WTC11 (cell line): ENCODE results near the gene BMP6. TPM values are rescaled to one million over a fixed set of nuclear protein-coding genes. Genes with fewer than 3 reads are reported as not detected.

Source experiments
- ATAC-seq: fragments of 200-7000 bp; cut with Tn5 transposase; 2 replicates; pipeline ENCODE4 v1.10.0; 2021; ENCODE audit warnings: mild to moderate bottlenecking, moderate library complexity
- CTCF ChIA-PET: fragments of 300-600 bp; sonication (Branson Sonifier 250); formaldehyde crosslinking; loops from one replicate; lab custom pipeline; 2021; ENCODE audit warnings: antibody characterized with exemption; lab: Charles Lee
- POLR2A ChIA-PET: fragments of 350-600 bp; sonication (Branson Sonifier 250); formaldehyde crosslinking; loops from one replicate; lab custom pipeline; 2021; ENCODE audit warnings: antibody characterized with exemption; lab: Charles Lee
- DNase-seq: peaks from one replicate; pipeline ENCODE4 v3.0.0; 2021; ENCODE audit warnings: low spot score
- H3K27ac Mint-ChIP-seq: 2 replicates; pipeline ENCODE4 v1.8.0; 2021; ENCODE audit warnings: mixed read lengths
- H3K27me3 Mint-ChIP-seq: 2 replicates; pipeline ENCODE4 v1.8.0; 2021; ENCODE audit warnings: low read depth, mild to moderate bottlenecking, moderate library complexity, mixed read lengths
- H3K36me3 Mint-ChIP-seq: 2 replicates; pipeline ENCODE4 v1.8.0; 2021; ENCODE audit warnings: mixed read lengths
- H3K4me1 Mint-ChIP-seq: 2 replicates; pipeline ENCODE4 v1.8.0; 2022; ENCODE audit warnings: mixed read lengths
- H3K4me3 Mint-ChIP-seq: 2 replicates; pipeline ENCODE4 v1.8.0; 2021; ENCODE audit warnings: mild to moderate bottlenecking, moderate library complexity, mixed read lengths
- H3K9me3 Mint-ChIP-seq: 2 replicates; pipeline ENCODE4 v1.8.0; 2021; ENCODE audit warnings: mixed read lengths
- ATF2 ChIP-seq: sonication (generic); formaldehyde crosslinking; IDR thresholded peaks from 2 replicates; pipeline ENCODE4 v1.8.1; 2022; ENCODE audit warnings: low read depth, missing genetic modification reagents, borderline replicate concordance
- CBFB ChIP-seq: sonication (generic); formaldehyde crosslinking; IDR thresholded peaks from 2 replicates; pipeline ENCODE4 v1.8.1; 2022; ENCODE audit warnings: mild to moderate bottlenecking, low read depth, missing genetic modification reagents
- CREB1 ChIP-seq: sonication (generic); formaldehyde crosslinking; IDR thresholded peaks from 2 replicates; pipeline ENCODE4 v1.8.0; 2023; ENCODE audit warnings: mild to moderate bottlenecking, missing genetic modification reagents
- CREM ChIP-seq: sonication (generic); formaldehyde crosslinking; IDR thresholded peaks from 2 replicates; pipeline ENCODE4 v1.8.1; 2022; ENCODE audit warnings: mild to moderate bottlenecking, missing genetic modification reagents, moderate library complexity
- ETV6 ChIP-seq: sonication (generic); formaldehyde crosslinking; IDR thresholded peaks from 2 replicates; pipeline ENCODE4 v1.8.1; 2022; ENCODE audit warnings: mild to moderate bottlenecking, missing genetic modification reagents
- FOXK1 ChIP-seq: sonication (generic); formaldehyde crosslinking; IDR thresholded peaks from 2 replicates; pipeline ENCODE4 v1.8.0; 2022; ENCODE audit warnings: mild to moderate bottlenecking, moderate library complexity, missing genetic modification reagents
- GRHL2 ChIP-seq: fragments of 250-450 bp; sonication (Bioruptor Pico); IDR thresholded peaks from 2 replicates; pipeline ENCODE4 v1.8.0; 2022; ENCODE audit warnings: mild to moderate bottlenecking, moderate library complexity; ENCODE audit not compliant: insufficient replicate concordance, severe bottlenecking
- HMGA2 ChIP-seq: fragments of 250-450 bp; sonication (Bioruptor Pico); IDR thresholded peaks from 2 replicates; pipeline ENCODE4 v1.4.0; 2021; ENCODE audit warnings: mild to moderate bottlenecking, moderate library complexity
- IRF1 ChIP-seq: sonication (generic); formaldehyde crosslinking; IDR thresholded peaks from 2 replicates; pipeline ENCODE4 v1.8.0; 2023; ENCODE audit warnings: missing genetic modification reagents
- NFE2L1 ChIP-seq: sonication (generic); formaldehyde crosslinking; IDR thresholded peaks from 2 replicates; pipeline ENCODE4 v1.8.1; 2023; ENCODE audit warnings: missing genetic modification reagents
- NFYB ChIP-seq: sonication (generic); formaldehyde crosslinking; conservative IDR thresholded peaks from 2 replicates; pipeline ENCODE4 v1.8.0; 2022; ENCODE audit warnings: low read depth, missing genetic modification reagents
- NR3C1 ChIP-seq: sonication (generic); formaldehyde crosslinking; conservative IDR thresholded peaks from 2 replicates; pipeline ENCODE4 v1.8.1; 2023; ENCODE audit warnings: low read depth, mild to moderate bottlenecking, missing genetic modification reagents
- PRRX2 ChIP-seq: fragments of 250-450 bp; sonication (Bioruptor Pico); IDR thresholded peaks from 2 replicates; pipeline ENCODE4 v1.8.0; 2021; ENCODE audit warnings: mild to moderate bottlenecking
- RELA ChIP-seq: sonication (generic); formaldehyde crosslinking; IDR thresholded peaks from 2 replicates; pipeline ENCODE4 v1.8.1; 2022; ENCODE audit warnings: missing genetic modification reagents, mild to moderate bottlenecking, borderline replicate concordance
- STAT6 ChIP-seq: sonication (generic); formaldehyde crosslinking; conservative IDR thresholded peaks from 2 replicates; pipeline ENCODE4 v1.8.1; 2023; ENCODE audit warnings: mild to moderate bottlenecking, low read depth, missing genetic modification reagents, moderate library complexity
- ZBTB21 ChIP-seq: sonication (generic); formaldehyde crosslinking; IDR thresholded peaks from 2 replicates; pipeline ENCODE4 v1.8.1; 2023; ENCODE audit warnings: mild to moderate bottlenecking, missing genetic modification reagents, borderline replicate concordance
- ZNF219 ChIP-seq: sonication (generic); formaldehyde crosslinking; IDR thresholded peaks from 2 replicates; pipeline ENCODE4 v1.8.0; 2023; ENCODE audit warnings: missing genetic modification reagents, mild to moderate bottlenecking, borderline replicate concordance
- ZNF281 ChIP-seq: sonication (generic); formaldehyde crosslinking; IDR thresholded peaks from 2 replicates; pipeline ENCODE4 v1.8.0; 2023; ENCODE audit warnings: mild to moderate bottlenecking, missing genetic modification reagents
- ZNF671 ChIP-seq: fragments of 250-450 bp; sonication (Bioruptor Pico); IDR thresholded peaks from 2 replicates; pipeline ENCODE4 v1.8.0; 2021; ENCODE audit warnings: mild to moderate bottlenecking
- total RNA-seq: library from RNA; stranded (reverse); gene quantifications from 3 replicates; pipeline ENCODE4 v1.2.3, GENCODE V29; 2021

BMP6 gene
- total RNA-seq, 1 experiment from 2014 or later, result 1.0 TPM

GRCh38 chr6:7727946-7728854 lies 2.3 kb downstream of the BMP6 start:
- DNase-seq, result peak; percentile 43
- ChIA-PET POLR2A (interaction anchor here (0.6 kb wide), 1 partner anchor 185 kb away, joined by 5 read pairs; no protein-coding TSS in a partner anchor), CTCF (interaction anchor here (0.9 to 1.7 kb wide), 5 partner anchors 19 to 119 kb away, joined by 3 to 11 read pairs (median 4); no protein-coding TSS in a partner anchor)
- peak; percentile 23 for ATAC-seq
- TF ChIP-seq ETV6 (CRISPR knock-in tag) (no peak), CBFB (no peak), NFYB (no peak), GRHL2 (CRISPR knock-in tag) (no peak)
- Mint-ChIP-seq H3K27ac (no peak overlapping the region), H3K27me3 (peaks cover 76% of the 10 kb centered on the region), H3K4me3 (peak overlapping the region; percentile 67), H3K9me3 (no peaks in the 10 kb centered on the region), H3K36me3 (no peaks in the 10 kb centered on the region), H3K4me1 (peaks cover 37% of the 10 kb centered on the region)

GRCh38 chr6:7728855-7729590 lies 3.1 kb downstream of the BMP6 start:
- DNase-seq (no peak), ATAC-seq (no peak)
- Mint-ChIP-seq H3K4me1 (peaks cover 37% of the 10 kb centered on the region), H3K27ac (no peak overlapping the region), H3K9me3 (no peaks in the 10 kb centered on the region), H3K36me3 (no peaks in the 10 kb centered on the region), H3K27me3 (peaks cover 68% of the 10 kb centered on the region), H3K4me3 (peak overlapping the region; percentile 67)
- ChIA-PET POLR2A (no interaction called here), CTCF (interaction anchor here (0.9 to 1.7 kb wide), 4 partner anchors 18 to 118 kb away, joined by 3 to 11 read pairs (median 4); no protein-coding TSS in a partner anchor)
- TF ChIP-seq ZNF281, result no peak

GRCh38 chr6:7730001-7730783 lies 4.3 kb downstream of the BMP6 start:
- Mint-ChIP-seq H3K27me3 (peaks cover 56% of the 10 kb centered on the region), H3K36me3 (no peaks in the 10 kb centered on the region), H3K27ac (no peak overlapping the region), H3K9me3 (no peaks in the 10 kb centered on the region), H3K4me1 (peaks cover 37% of the 10 kb centered on the region), H3K4me3 (no peak overlapping the region)
- ATAC-seq, result no peak
- TF ChIP-seq CREM (CRISPR knock-in tag), result no peak
- no peak for TF ChIP-seq GRHL2 (CRISPR knock-in tag)
- TF ChIP-seq ZNF671 (CRISPR knock-in tag), result no peak
- no peak for TF ChIP-seq CREB1 (CRISPR knock-in tag)
- TF ChIP-seq ZBTB21, result no peak
- no peak for TF ChIP-seq ZNF219 (CRISPR knock-in tag)
- no peak for TF ChIP-seq ATF2 (CRISPR knock-in tag)
- TF ChIP-seq NFE2L1, result no peak
- no peak for TF ChIP-seq RELA (CRISPR knock-in tag)
- no peak for TF ChIP-seq HMGA2 (CRISPR knock-in tag)
- TF ChIP-seq NR3C1 (CRISPR knock-in tag), result no peak
- no peak for TF ChIP-seq FOXK1 (CRISPR knock-in tag)
- TF ChIP-seq PRRX2, result no peak
- no peak for TF ChIP-seq IRF1 (CRISPR knock-in tag)
- TF ChIP-seq STAT6 (CRISPR knock-in tag), result no peak
- POLR2A ChIA-PET, result no interaction called here
- CTCF ChIA-PET, result no interaction called here
- DNase-seq, result no peak
